Stimulated activated CD4-positive, alpha-beta T cell treated with anti-CD3 and anti-CD28 coated beads, Interleukin-1b, Interleukin-23, amount 100 ng/mL, for 24 hours (primary cell): ENCODE measurements around the gene CCNB2.
"Not testable (repeated sequence)": the region's sequence is repeated elsewhere in the genome, so short reads cannot be mapped to it uniquely, and the experiment has no call there.

Source experiments
- DNase-seq, 4 experiments: peaks; one replicate each; pipeline ENCODE4 v3.0.0-alpha.2; 2020; ENCODE audit warnings: low read depth in 4 of 4, low spot score in 1 of 4

Gene CCNB2

GRCh38 chr15:59104912-59105732 is at the start of gene CCNB2:
CCNB2 (plus strand) TSS chr15:59105146; CDS start chr15:59105269, 123 bp downstream.
- DNase-seq = peak; percentile 40 to 65 (median 60)

GRCh38 chr15:59059076-59059597 is 45.8 kb upstream of the CCNB2 start:
- no peak for DNase-seq

- DNase-seq = no peak
Observed at GRCh38 chr15:59060348-59060747, 44.6 kb upstream of the CCNB2 start.

- no peak for DNase-seq
Observed at GRCh38 chr15:59063042-59063441, 41.9 kb upstream of the CCNB2 start.

- no peak for DNase-seq
Observed at GRCh38 chr15:59069430-59069829, 35.5 kb upstream of the CCNB2 start.

GRCh38 chr15:59074607-59075006 is 30.3 kb upstream of the CCNB2 start:
- DNase-seq = no peak

GRCh38 chr15:59087731-59088130 is 17.2 kb upstream of the CCNB2 start:
- DNase-seq = no peak

- DNase-seq = no peak
Observed at GRCh38 chr15:59094077-59094476, 10.9 kb upstream of the CCNB2 start.

GRCh38 chr15:59096429-59096828 is 8.5 kb upstream of the CCNB2 start:
- DNase-seq = no peak

- DNase-seq = no peak
Observed at GRCh38 chr15:59099162-59099685, 5.7 kb upstream of the CCNB2 start.

GRCh38 chr15:59104602-59104911 is 389 bp upstream of the CCNB2 start:
- no peak for DNase-seq

- no peak for DNase-seq
Observed at GRCh38 chr15:59105854-59106253, 908 bp downstream of the CCNB2 start.

- DNase-seq = no peak
Observed at GRCh38 chr15:59111251-59111650, 6.3 kb downstream of the CCNB2 start.

GRCh38 chr15:59115047-59115446 is 10.1 kb downstream of the CCNB2 start:
- no peak for DNase-seq

GRCh38 chr15:59116141-59116540 is 11.2 kb downstream of the CCNB2 start:
- no peak for DNase-seq

GRCh38 chr15:59116771-59117170 is 11.8 kb downstream of the CCNB2 start:
- DNase-seq = no peak

GRCh38 chr15:59119625-59120024 is 14.7 kb downstream of the CCNB2 start:
- no peak for DNase-seq

GRCh38 chr15:59120937-59121336 is 16.0 kb downstream of the CCNB2 start:
- DNase-seq = no peak

- DNase-seq = no peak
Observed at GRCh38 chr15:59124261-59124660, 19.3 kb downstream of the CCNB2 start.

- DNase-seq = not testable (repeated sequence)
Observed at GRCh38 chr15:59125683-59126082, 20.7 kb downstream of the CCNB2 start.

- DNase-seq = not testable (repeated sequence)
Observed at GRCh38 chr15:59127255-59127654, 22.3 kb downstream of the CCNB2 start.

GRCh38 chr15:59131456-59131855 is 26.5 kb downstream of the CCNB2 start:
- no peak for DNase-seq
